Activated B cell treated with CpG ODN at 0.5 μM for 24 hours (primary cell): ENCODE data around the gene OSCAR. TPM values are rescaled to one million over a fixed set of nuclear protein-coding genes. Genes with fewer than 3 reads are reported as not detected.
"Not testable (repeated sequence)": the region's sequence is repeated elsewhere in the genome, so short reads cannot be mapped to it uniquely, and the experiment has no call there.

Experiments used
- ATAC-seq: fragments of 200-7000 bp; cut with Tn5 transposase; one replicate; pipeline ENCODE4 v1.10.0; 2021; ENCODE audit warnings: low read depth, mild to moderate bottlenecking, moderate library complexity
- CTCF ChIA-PET: fragments of 350-600 bp; sonication (Branson Sonifier 250); formaldehyde crosslinking; loops from one replicate; lab custom pipeline; 2021; ENCODE audit warnings: antibody characterized with exemption; lab: Charles Lee
- POLR2A ChIA-PET: fragments of 350-600 bp; sonication (Branson Sonifier 250); formaldehyde crosslinking; loops from one replicate; lab custom pipeline; 2021; ENCODE audit warnings: antibody characterized with exemption; lab: Charles Lee
- DNase-seq: peaks from one replicate; pipeline ENCODE4 v3.0.0; 2022
- H3K27ac Mint-ChIP-seq: one replicate; pipeline ENCODE4 v1.8.0; 2020; ENCODE audit warnings: mixed read lengths
- H3K27me3 Mint-ChIP-seq: one replicate; pipeline ENCODE4 v1.8.0; 2021; ENCODE audit warnings: mixed read lengths
- H3K36me3 Mint-ChIP-seq: one replicate; pipeline ENCODE4 v1.8.0; 2021; ENCODE audit warnings: low read depth, mixed read lengths
- H3K4me1 Mint-ChIP-seq: one replicate; pipeline ENCODE4 v1.8.0; 2021; ENCODE audit warnings: mixed read lengths
- H3K4me3 Mint-ChIP-seq: one replicate; pipeline ENCODE4 v1.8.0; 2020; ENCODE audit warnings: mild to moderate bottlenecking, mixed read lengths
- H3K9me3 Mint-ChIP-seq: one replicate; pipeline ENCODE4 v1.8.0; 2020; ENCODE audit warnings: mixed read lengths
- CTCF ChIP-seq: fragments of 200-600 bp; IDR thresholded peaks from one replicate; pipeline ENCODE4 v1.8.0; 2022; ENCODE audit warnings: antibody characterized with exemption, mild to moderate bottlenecking
- intact Hi-C: fragments of 100-400 bp; cut with micrococcal nuclease; formaldehyde crosslinking; loops from one replicate; pipeline ENCODE4 v1.15.1; 2024
- total RNA-seq: library from RNA; stranded (reverse); gene quantifications from 2 replicates; pipeline ENCODE4 v1.2.3, GENCODE V29; 2022

The OSCAR gene
- total RNA-seq, 1 donor from 2014 or later, result 0.16 TPM

- peak; percentile 93 for DNase-seq
- peak; percentile 97 for ATAC-seq
- no peaks in the 10 kb centered on the region for H3K27me3 Mint-ChIP-seq
- no peak for TF ChIP-seq CTCF
- peak within 1 kb of the TSS; percentile 99 for H3K4me3 Mint-ChIP-seq
- intact Hi-C loops, result loop anchor here (1.0 to 5.0 kb wide), 8 partner anchors 13 to 1465 kb away; partner anchors contain the start of genes CNOT3, LENG1, MYADM and PRPF31
- no peaks in the 10 kb centered on the region for H3K9me3 Mint-ChIP-seq
- H3K36me3 Mint-ChIP-seq, result peaks cover 27% of the 10 kb centered on the region
- ChIA-PET CTCF (no interaction called here), POLR2A (interaction anchor here (0.5 to 3.5 kb wide), 9 partner anchors 12 to 1913 kb away, joined by 3 to 39 read pairs (median 5); partner anchors contain the start of genes CNOT3, LENG1, MBOAT7 and MYADM)
- peak within 1 kb of the TSS; percentile 93 for H3K27ac Mint-ChIP-seq
- peaks cover 15% of the 10 kb centered on the region for H3K4me1 Mint-ChIP-seq
Observed at GRCh38 chr19:54102421-54103169, 2.0 kb upstream of the OSCAR start, which contains the start of gene NDUFA3. TSS of gene NDUFA3 (plus strand) at chr19:54102855. CDS start at chr19:54102879, 24 bp downstream.

- peaks cover 21% of the 10 kb centered on the region for H3K4me1 Mint-ChIP-seq
- H3K36me3 Mint-ChIP-seq, H3K9me3 Mint-ChIP-seq, H3K4me3 Mint-ChIP-seq, ATAC-seq, CTCF ChIA-PET, H3K27ac Mint-ChIP-seq, DNase-seq, H3K27me3 Mint-ChIP-seq: not testable (repeated sequence)
- POLR2A ChIA-PET, result interaction anchor here (1.4 kb wide), 1 partner anchor 37 kb away, joined by 3 read pairs; the partner anchor contains the start of gene CNOT3
- intact Hi-C loops, result loop anchor here (5.0 kb wide), 3 partner anchors 233 to 1463 kb away; partner anchors contain the start of genes MYADM and ZNF83
Observed at GRCh38 chr19:54099903-54100255, 724 bp downstream of the OSCAR start.

- TF ChIP-seq CTCF, result no peak
- Mint-ChIP-seq H3K36me3 (peaks cover 4% of the 10 kb centered on the region), H3K27me3 (peaks cover 6% of the 10 kb centered on the region), H3K4me1 (peaks cover 23% of the 10 kb centered on the region), H3K4me3 (no peak overlapping the region), H3K9me3 (peaks cover 1% of the 10 kb centered on the region), H3K27ac (no peak overlapping the region)
- ATAC-seq, result no peak
- ChIA-PET POLR2A (interaction anchor here (0.9 to 1.4 kb wide), 2 partner anchors 16 to 38 kb away, joined by 3 read pairs; partner anchors contain the start of genes CNOT3, PRPF31 and TFPT), CTCF (no interaction called here)
- intact Hi-C loops, result no loop called here
- no peak for DNase-seq
Observed at GRCh38 chr19:54099190-54099902, 1.3 kb downstream of the OSCAR start.

- H3K36me3 Mint-ChIP-seq, result no peaks in the 10 kb centered on the region
- DNase-seq, result no peak
- intact Hi-C loops, result no loop called here
- H3K4me1 Mint-ChIP-seq, result peaks cover 9% of the 10 kb centered on the region
- ChIA-PET CTCF (no interaction called here), POLR2A (interaction anchor here (0.6 to 1.3 kb wide), 4 partner anchors 13 to 352 kb away, joined by 3 to 16 read pairs (median 4); partner anchors contain the start of genes PRPF31 and TFPT)
- peak; percentile 43 for ATAC-seq
- peak overlapping the region; percentile 26 for H3K27ac Mint-ChIP-seq
- no peak for TF ChIP-seq CTCF
- H3K4me3 Mint-ChIP-seq, result peak overlapping the region; percentile 70
- peaks cover 12% of the 10 kb centered on the region for H3K27me3 Mint-ChIP-seq
- peaks cover 3% of the 10 kb centered on the region for H3K9me3 Mint-ChIP-seq
Observed at GRCh38 chr19:54096617-54097106, 3.9 kb downstream of the OSCAR start.

- H3K4me3 Mint-ChIP-seq, result peak overlapping the region; percentile 72
- H3K36me3 Mint-ChIP-seq, H3K4me1 Mint-ChIP-seq, H3K9me3 Mint-ChIP-seq, intact Hi-C loops, H3K27ac Mint-ChIP-seq: not testable (repeated sequence)
- CTCF ChIA-PET, result interaction anchor here (0.9 kb wide), 1 partner anchor 303 kb away, joined by 3 read pairs; no protein-coding TSS in a partner anchor
- POLR2A ChIA-PET, result interaction anchor here (0.7 to 1.3 kb wide), 4 partner anchors 12 to 70 kb away, joined by 3 to 16 read pairs (median 4); partner anchors contain the start of genes PRPF31 and TFPT
- ATAC-seq (peak; percentile 85), DNase-seq (peak; percentile 44)
- peaks cover 12% of the 10 kb centered on the region for H3K27me3 Mint-ChIP-seq
Observed at GRCh38 chr19:54095859-54096616, 4.6 kb downstream of the OSCAR start.
